Activated T-cell treated with anti-CD3 and anti-CD28 coated beads for 1 hour (primary cell): ENCODE data around the gene ITPRIPL2.

Experiments used
- DNase-seq: peaks from one replicate; pipeline ENCODE4 v3.0.0-alpha.2; 2020; ENCODE audit warnings: low read depth

ITPRIPL2 gene

GRCh38 chr16:19113577-19114358 lies at the start of gene ITPRIPL2:
ITPRIPL2 (plus strand) TSS chr16:19113964; CDS start chr16:19114462, 498 bp downstream.
- no peak for DNase-seq

- DNase-seq: no peak
Measured at GRCh38 chr16:19066988-19067348, 46.8 kb upstream of the ITPRIPL2 start.

DNA sequence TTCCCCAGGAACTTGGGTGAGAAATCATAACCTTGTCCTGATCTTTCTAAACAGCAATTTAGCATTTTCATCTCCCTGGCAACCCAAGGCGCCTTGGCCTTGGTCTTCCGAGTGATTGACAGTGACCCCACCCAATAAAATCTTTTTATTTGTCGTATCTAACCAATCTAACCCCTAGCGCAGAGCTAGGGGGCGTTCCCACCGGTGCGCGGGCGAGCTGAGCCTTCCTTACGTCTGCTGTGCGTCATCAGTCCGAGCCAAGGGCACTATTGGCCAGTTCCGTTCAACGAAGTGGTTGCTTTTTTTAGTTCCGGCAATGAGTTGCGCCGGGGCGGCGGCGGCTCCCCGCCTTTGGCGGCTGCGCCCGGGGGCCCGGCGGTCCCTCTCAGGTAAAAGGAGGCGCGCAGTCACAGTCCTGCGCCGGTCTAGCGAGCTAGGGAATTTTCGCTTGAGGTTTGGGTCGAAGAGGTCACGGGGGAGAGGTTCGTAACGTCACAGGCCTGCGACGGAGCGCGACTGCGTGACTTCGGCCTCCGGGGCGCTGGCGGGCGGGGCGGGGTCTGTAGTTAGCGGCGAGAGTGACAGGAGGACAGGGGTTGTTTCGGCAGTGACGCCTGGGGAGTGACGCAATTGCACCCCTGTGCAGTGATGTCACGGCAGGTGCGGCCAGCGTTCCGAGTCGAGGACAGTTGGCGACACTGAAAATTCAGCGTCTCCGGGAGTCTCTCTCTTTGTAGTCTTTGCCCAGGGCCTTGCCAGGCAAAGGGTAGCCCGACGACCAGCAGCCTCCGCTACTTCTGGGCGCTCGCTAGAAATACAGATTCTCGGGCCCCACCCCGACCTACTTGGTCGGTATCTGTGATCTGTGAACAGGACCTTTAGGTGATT lies 46.2 kb upstream of the ITPRIPL2 start, which contains the start of gene COQ7:
Gene COQ7, plus strand, starts transcription at position 266 of the 888 bp plus-strand sequence. Its CDS starts 51 bp downstream, at position 317.
- DNase-seq: peak; percentile 96

GRCh38 chr16:19068237-19068815 lies 45.4 kb upstream of the ITPRIPL2 start:
- DNase-seq: no peak

GRCh38 chr16:19071811-19072777 lies 41.7 kb upstream of the ITPRIPL2 start:
- peak; percentile 41 for DNase-seq

GRCh38 chr16:19073344-19073743 lies 40.4 kb upstream of the ITPRIPL2 start:
- no peak for DNase-seq

DNA sequence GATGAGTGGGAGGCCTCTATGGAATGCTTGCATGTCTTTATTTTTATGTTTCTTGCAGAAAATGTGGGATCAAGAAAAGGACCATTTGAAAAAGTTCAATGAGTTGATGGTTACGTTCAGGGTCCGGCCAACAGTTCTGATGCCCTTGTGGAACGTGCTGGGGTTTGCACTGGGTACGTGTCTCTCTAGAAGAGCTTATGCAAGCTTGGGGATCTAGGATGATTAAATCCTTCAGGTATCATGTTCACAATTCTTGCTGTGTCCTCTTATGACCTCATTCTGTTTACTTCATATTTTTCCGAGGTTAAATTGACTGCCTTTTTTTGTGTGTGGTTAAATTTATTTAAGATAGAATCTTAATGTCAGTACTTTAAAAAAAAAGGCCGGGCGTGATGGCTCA lies 39.9 kb upstream of the ITPRIPL2 start:
- no peak for DNase-seq

GRCh38 chr16:19075511-19075910 lies 38.3 kb upstream of the ITPRIPL2 start:
- no peak for DNase-seq

- no peak for DNase-seq
Measured at GRCh38 chr16:19077879-19078278, 35.9 kb upstream of the ITPRIPL2 start.

DNA sequence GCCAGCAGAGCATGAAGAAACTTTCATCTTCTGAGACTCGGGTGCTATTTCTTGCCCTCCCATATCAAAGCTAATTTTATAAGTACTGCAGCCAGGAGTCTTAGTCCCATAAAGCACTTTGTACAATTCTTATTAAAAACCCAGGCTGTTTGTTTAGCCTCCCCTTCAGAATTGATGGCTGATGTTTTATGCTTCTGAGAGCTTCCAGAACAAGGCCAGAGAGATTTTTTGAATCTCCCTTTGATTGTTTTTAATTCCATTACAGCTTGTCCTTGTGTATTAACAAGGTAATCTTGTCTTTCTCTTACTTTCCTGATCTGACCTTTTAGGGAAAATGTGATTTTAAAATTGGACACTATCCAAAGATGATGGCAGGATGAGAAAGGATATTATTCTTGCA lies 30.1 kb upstream of the ITPRIPL2 start:
- DNase-seq: no peak

DNA sequence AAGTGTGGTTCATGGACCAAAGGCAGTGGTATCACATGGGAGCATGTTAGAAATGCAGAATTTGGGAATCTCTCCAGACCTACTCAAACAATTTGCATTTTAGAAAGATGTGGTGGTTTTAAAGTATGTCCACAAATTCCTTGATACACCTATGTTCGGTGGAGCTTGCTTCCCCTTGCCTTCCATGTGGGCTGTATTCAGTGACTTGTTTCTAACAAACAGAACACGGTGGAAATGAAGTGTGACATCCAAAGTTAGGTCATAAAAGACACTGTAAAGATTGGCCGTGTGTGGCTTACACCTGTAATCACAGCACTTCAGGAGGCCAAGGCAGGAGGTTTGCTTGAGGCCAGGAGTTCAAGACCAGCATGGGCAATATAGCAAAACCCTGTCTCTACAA lies 29.6 kb upstream of the ITPRIPL2 start:
- DNase-seq: no peak

DNA sequence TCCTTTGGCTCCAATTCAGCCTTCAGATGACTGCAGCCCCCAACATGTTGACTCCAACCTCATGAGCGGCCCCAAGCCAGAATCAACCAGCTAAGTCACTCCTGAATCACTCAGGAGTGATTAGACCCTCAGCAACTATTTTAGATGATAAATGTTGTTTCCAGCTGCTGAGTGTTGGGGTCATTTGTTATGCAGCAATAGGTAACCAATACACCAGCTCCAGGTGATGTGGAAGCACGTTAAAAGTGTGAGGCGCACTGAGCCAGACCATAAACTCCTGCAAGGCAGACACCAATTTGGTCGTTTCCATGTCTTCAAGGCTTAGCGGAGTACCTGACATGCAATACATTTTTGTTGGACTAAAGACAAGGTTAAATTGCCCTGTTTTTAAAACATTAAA lies 28.9 kb upstream of the ITPRIPL2 start:
- no peak for DNase-seq

GRCh38 chr16:19085679-19086200 lies 28.0 kb upstream of the ITPRIPL2 start:
- no peak for DNase-seq

GRCh38 chr16:19086322-19087199 lies 27.2 kb upstream of the ITPRIPL2 start:
- peak; percentile 73 for DNase-seq

DNA sequence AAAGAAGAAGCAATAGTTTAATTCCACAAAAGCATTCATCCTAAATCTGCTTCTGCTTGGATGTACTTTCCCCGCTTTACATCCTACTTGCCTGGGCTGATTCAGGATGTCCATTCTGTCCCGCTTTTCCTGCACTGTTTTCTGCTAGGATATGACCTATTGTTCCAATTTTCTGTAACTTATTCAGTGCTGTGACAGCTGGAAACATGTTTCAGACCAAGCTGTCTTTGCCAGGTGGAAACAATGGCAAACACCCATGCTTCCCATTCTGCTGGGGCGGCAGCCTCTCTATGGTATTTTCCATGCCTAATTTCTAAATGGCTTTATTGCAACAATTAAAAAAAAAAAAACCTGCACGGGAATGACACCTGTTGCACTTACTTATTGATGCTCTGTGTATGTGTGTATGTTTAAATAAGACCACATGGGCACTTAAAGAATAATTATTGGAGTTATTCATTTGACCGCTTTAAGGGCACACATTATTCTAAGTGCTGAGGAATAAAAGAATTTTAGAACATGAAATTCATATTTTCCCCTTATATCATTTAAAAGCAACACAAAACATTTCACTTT lies 25.3 kb upstream of the ITPRIPL2 start:
- DNase-seq: no peak

- no peak for DNase-seq
Measured at GRCh38 chr16:19089410-19089955, 24.3 kb upstream of the ITPRIPL2 start.

DNA sequence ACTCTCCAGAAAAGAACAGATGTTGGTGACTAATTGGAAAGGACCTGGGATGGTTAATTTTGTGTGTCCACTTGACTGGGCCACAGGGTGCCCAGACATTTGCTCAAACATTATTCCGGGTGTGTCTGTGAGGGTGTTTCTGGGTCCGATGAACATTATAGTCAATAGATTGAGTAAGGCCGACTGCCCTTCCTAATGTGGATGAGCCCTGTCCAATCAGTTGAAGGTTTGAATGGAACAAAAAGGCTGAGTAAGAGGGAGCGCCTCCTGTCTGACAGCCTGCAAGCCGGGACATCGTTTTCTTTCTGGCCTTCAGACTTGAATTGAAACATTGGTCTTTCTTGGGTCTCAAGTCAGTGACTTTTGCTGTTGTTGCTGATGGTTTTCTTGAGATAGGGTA lies 22.8 kb upstream of the ITPRIPL2 start:
- no peak for DNase-seq

DNA sequence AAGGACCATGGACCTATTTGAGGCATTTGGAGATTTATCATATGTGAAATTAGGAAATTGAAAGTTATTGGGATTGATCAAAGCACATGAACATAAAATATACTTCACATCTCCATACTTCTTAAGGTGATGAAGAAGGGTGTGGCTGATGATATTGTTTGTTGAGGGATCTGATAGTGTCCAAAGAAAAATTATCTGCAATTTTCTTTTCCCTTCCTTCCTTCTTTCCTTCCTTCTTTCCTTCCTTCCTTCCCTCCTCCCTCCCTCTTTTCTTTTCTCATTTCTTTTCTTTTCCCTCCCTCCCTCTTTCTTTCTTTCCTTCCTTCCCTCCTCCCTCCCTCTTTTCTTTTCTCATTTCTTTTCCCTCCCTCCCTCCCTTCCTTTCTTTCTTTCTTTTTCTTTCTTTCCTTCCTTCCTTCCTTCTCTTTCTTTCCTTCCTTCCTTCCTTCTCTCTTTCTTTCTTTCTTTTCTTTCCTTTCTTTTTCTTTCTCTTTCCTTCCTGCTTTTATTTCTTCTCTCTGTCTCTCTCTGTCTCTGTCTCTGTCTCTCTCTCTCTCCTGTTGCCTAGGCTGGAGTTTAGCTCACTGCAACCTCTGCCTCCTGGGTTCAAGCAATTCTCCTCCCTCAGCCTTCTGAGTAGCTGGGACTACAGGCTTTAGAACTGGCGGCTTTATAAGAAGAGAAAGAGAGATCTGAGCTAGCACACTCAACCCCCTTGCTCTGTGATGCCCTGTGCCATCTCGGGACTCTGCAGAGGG lies 20.9 kb upstream of the ITPRIPL2 start:
- DNase-seq: no peak
